ENCODE results near the gene PECR.

GRCh38 chr2:216117561-216118340 is 36.1 kb upstream of the PECR start:
- TF ChIP-seq POLR2A (IDR thresholded peaks at IDR 0.05) = no peak
- TF ChIP-seq, protein P1, sequence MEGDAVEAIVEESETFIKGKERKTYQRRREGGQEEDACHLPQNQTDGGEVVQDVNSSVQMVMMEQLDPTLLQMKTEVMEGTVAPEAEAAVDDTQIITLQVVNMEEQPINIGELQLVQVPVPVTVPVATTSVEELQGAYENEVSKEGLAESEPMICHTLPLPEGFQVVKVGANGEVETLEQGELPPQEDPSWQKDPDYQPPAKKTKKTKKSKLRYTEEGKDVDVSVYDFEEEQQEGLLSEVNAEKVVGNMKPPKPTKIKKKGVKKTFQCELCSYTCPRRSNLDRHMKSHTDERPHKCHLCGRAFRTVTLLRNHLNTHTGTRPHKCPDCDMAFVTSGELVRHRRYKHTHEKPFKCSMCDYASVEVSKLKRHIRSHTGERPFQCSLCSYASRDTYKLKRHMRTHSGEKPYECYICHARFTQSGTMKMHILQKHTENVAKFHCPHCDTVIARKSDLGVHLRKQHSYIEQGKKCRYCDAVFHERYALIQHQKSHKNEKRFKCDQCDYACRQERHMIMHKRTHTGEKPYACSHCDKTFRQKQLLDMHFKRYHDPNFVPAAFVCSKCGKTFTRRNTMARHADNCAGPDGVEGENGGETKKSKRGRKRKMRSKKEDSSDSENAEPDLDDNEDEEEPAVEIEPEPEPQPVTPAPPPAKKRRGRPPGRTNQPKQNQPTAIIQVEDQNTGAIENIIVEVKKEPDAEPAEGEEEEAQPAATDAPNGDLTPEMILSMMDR (IDR thresholded peaks at IDR 0.05) = no peak

Data from Peyer's patch (tissue), 4 donors.